NT2/D1 (cell line): Measurements from ENCODE around the gene CLEC18C.

Experiments used
- SUZ12 ChIP-seq: IDR thresholded peaks from 2 replicates; pipeline ENCODE4 v1.6.1; 2011; ENCODE audit not compliant: insufficient read length, insufficient read depth; ENCODE audit errors: extremely low read depth
- YY1 ChIP-seq: IDR thresholded peaks from 2 replicates; pipeline ENCODE4 v1.6.1; 2011; ENCODE audit not compliant: insufficient read length, insufficient read depth

DNA sequence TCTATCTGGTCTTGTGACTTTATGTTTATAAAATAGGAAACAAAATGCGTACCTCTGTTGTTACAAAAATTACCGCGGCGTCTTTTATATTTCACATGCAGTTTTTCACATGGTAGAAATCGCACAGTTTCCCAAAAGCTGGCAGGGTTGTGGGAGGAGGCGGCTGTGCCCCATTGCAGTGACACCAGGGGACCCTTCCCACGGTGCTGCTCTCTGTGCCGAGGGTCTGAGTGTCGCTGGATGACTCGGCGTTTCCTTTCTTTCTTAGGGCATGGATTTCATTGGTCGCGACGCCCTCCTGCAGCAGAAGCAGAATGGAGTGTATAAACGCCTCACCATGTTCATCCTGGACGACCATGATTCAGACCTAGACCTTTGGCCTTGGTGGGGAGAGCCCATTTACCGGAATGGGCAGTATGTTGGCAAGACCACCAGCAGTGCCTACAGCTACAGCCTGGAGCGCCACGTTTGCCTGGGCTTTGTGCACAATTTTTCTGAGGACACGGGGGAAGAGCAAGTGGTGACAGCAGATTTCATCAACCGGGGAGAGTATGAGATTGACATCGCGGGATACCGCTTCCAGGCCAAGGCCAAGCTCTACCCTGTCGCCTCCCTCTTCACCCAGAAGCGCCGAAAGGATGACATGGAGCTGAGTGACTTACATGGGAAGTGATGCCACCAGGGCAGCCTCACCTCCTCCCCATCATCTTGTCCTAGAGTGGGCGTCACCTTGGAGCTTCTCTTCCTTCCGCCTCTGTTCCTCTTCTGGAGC is 17.2 kb upstream of the CLEC18C start:
- TF ChIP-seq SUZ12, result no peak
- no peak for TF ChIP-seq YY1
